Smooth muscle cell (in vitro differentiated cells): Measurements from ENCODE around the gene FAM181B. TPM values are rescaled to one million over a fixed set of nuclear protein-coding genes. Genes with fewer than 3 reads are reported as not detected.

ENCODE experiments used
- DNase-seq: peaks from one replicate; lab custom pipeline; 2025; ENCODE audit not compliant: unreplicated experiment; lab: John Stamatoyannopoulos, UW
- H2AFZ ChIP-seq: fragments of 200-600 bp; sonication (generic); 2 replicates; pipeline ENCODE4 v1.6.0; 2016; ENCODE audit warnings: antibody characterized with exemption, low read depth, mild to moderate bottlenecking
- H3F3A ChIP-seq: fragments of 200-600 bp; sonication (generic); 2 replicates; pipeline ENCODE4 v1.6.0; 2017; ENCODE audit warnings: antibody characterized with exemption, low read depth
- H3K27ac ChIP-seq: fragments of 200-600 bp; sonication (generic); 2 replicates; pipeline ENCODE4 v1.5.1; 2016; ENCODE audit warnings: low read depth, mild to moderate bottlenecking
- H3K27me3 ChIP-seq: fragments of 200-600 bp; sonication (generic); 2 replicates; pipeline ENCODE4 v1.6.1; 2016; ENCODE audit warnings: low read depth, mild to moderate bottlenecking
- H3K36me3 ChIP-seq: fragments of 200-600 bp; sonication (generic); 2 replicates; pipeline ENCODE4 v1.5.1; 2016; ENCODE audit warnings: low read depth
- H3K4me1 ChIP-seq: fragments of 200-600 bp; sonication (generic); 2 replicates; pipeline ENCODE4 v1.5.1; 2016; ENCODE audit warnings: low read depth
- H3K4me2 ChIP-seq: fragments of 200-600 bp; sonication (generic); 2 replicates; pipeline ENCODE4 v1.6.0; 2016; ENCODE audit warnings: mild to moderate bottlenecking
- H3K4me3 ChIP-seq: fragments of 200-600 bp; sonication (generic); 2 replicates; pipeline ENCODE4 v1.5.1; 2016; ENCODE audit warnings: mild to moderate bottlenecking
- H3K79me2 ChIP-seq: fragments of 200-600 bp; sonication (generic); 2 replicates; pipeline ENCODE4 v1.6.0; 2016; ENCODE audit warnings: low read depth, mild to moderate bottlenecking
- H3K9ac ChIP-seq: fragments of 200-600 bp; sonication (generic); 2 replicates; pipeline ENCODE4 v1.6.0; 2016; ENCODE audit warnings: low read depth
- H3K9me3 ChIP-seq: fragments of 200-600 bp; sonication (generic); replicated peaks from 2 replicates; pipeline ENCODE4 v1.5.1; 2016; ENCODE audit warnings: low read depth
- H4K20me1 ChIP-seq: fragments of 200-600 bp; sonication (generic); 2 replicates; pipeline ENCODE4 v1.6.0; 2016; ENCODE audit warnings: low read depth
- WGBS: methylation state at CpG from one replicate; pipeline ENCODE4 v1.1.7; 2016; ENCODE audit warnings: low lambda C conversion rate; 5-methylcytosine and 5-hydroxymethylcytosine counted together
- polyA plus RNA-seq: library from polyadenylated mRNA; unstranded; fragments of >200 nt; fragmentation: Nextera tagmentation; extraction: Ambion mirVana; gene quantifications from 2 replicates; pipeline ENCODE4 v1.2.1, GENCODE V29; 2016
- total RNA-seq: library from RNA; depleted of rRNA; stranded (reverse); fragments of >200 nt; gene quantifications from 2 replicates; pipeline ENCODE4 v1.2.3, GENCODE V29; 2014
- TF ChIP-seq, protein P1 (sequence below): fragments of 200-600 bp; sonication (generic); IDR thresholded peaks from 2 replicates; pipeline ENCODE4 v1.5.1; 2017; ENCODE audit warnings: borderline replicate concordance, mild to moderate bottlenecking, antibody characterized with exemption; ENCODE audit not compliant: insufficient read depth, poor library complexity, severe bottlenecking

Gene FAM181B
- total and polyA plus RNA-seq, 2 experiments from 2014 or later = not detected

DNA sequence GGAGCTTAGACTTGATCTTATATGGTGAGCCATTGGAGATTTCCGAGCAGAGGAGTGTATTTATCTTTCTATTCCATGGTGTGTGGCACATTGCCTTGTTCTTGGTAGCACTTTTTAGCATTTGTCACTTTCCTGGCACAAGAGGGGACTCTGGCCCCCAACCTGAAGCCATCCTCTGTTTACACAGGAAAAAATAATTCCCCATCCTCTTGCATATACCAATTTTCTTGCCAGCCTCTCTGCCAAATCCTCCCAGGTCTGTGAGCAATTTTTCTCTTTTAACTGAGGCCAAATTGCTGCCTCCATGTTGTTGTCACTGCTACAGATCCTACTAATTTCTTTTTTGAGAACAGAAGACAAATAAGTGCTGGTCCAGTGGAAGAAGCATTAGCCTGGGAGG, 20.3 kb upstream of the FAM181B start:
- Histone ChIP-seq H3F3A (no peaks in the 10 kb centered on the region), H3K27ac (no peak overlapping the region), H3K27me3 (peaks cover 6% of the 10 kb centered on the region), H3K9me3 (no peaks in the 10 kb centered on the region), H2AFZ (no peak overlapping the region), H3K36me3 (no peaks in the 10 kb centered on the region), H3K4me2 (no peak overlapping the region), H3K79me2 (no peaks in the 10 kb centered on the region), H3K4me3 (no peak overlapping the region), H4K20me1 (no peaks in the 10 kb centered on the region), H3K4me1 (no peaks in the 10 kb centered on the region), H3K9ac (no peak overlapping the region)
- 92% methylated on average over 1 of the region's 1 CpG for WGBS
- no peak for DNase-seq
- TF ChIP-seq, protein P1, sequence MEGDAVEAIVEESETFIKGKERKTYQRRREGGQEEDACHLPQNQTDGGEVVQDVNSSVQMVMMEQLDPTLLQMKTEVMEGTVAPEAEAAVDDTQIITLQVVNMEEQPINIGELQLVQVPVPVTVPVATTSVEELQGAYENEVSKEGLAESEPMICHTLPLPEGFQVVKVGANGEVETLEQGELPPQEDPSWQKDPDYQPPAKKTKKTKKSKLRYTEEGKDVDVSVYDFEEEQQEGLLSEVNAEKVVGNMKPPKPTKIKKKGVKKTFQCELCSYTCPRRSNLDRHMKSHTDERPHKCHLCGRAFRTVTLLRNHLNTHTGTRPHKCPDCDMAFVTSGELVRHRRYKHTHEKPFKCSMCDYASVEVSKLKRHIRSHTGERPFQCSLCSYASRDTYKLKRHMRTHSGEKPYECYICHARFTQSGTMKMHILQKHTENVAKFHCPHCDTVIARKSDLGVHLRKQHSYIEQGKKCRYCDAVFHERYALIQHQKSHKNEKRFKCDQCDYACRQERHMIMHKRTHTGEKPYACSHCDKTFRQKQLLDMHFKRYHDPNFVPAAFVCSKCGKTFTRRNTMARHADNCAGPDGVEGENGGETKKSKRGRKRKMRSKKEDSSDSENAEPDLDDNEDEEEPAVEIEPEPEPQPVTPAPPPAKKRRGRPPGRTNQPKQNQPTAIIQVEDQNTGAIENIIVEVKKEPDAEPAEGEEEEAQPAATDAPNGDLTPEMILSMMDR = no peak

DNA sequence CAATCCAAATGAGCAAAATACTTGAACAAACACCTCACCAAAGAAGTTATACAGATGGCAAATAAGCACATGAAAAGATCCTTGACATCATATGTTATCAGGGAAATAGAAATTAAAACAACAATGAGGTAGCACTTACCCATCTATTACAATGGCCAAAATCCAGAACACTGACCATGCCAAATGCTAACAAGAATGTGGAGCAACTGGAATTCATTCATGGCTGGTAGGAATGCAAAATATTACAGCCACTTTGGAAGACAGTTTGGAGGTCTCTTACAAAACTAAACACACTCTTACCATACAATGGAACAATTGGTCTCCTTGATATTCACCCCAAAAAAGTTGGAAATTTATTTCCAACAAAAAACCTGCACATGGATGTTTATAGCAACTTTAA, 19.1 kb upstream of the FAM181B start:
- H3K9me3 ChIP-seq = no peaks in the 10 kb centered on the region
- TF ChIP-seq, protein P1 = no peak
- no peak overlapping the region for H2AFZ ChIP-seq
- H3K4me2 ChIP-seq = no peak overlapping the region
- no peaks in the 10 kb centered on the region for H4K20me1 ChIP-seq
- H3K79me2 ChIP-seq = no peaks in the 10 kb centered on the region
- no peaks in the 10 kb centered on the region for H3F3A ChIP-seq
- no peak for DNase-seq
- no peaks in the 10 kb centered on the region for H3K4me1 ChIP-seq
- H3K4me3 ChIP-seq = no peak overlapping the region
- H3K9ac ChIP-seq = no peak overlapping the region
- H3K27me3 ChIP-seq = peaks cover 6% of the 10 kb centered on the region
- no peak overlapping the region for H3K27ac ChIP-seq
- H3K36me3 ChIP-seq = no peaks in the 10 kb centered on the region

DNA sequence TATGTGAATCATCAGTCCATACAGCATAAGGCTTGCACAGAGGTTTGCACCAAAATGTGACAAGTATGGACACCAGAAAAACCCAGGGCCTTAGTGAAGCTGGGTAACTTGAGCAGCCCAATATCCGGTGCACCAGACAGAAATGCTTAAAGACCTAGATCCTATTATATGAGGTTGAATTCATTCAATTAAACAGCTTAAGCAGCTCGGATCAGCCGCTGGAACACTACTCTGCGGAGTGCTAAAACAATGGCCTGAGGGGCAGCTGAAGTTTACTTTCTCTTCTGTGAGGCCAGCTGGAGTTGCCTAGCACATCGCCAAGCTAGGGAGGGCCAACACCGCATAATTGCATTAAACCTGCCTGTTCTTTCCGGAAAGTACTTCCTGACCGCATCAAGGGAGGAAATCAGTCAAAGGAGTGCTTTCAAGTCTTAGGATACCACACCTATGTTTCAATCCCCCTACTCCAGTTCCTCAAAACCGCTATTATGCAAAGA, 17.0 kb upstream of the FAM181B start:
- Histone ChIP-seq H3K9me3 (no peaks in the 10 kb centered on the region), H3K4me1 (no peaks in the 10 kb centered on the region), H3K79me2 (no peaks in the 10 kb centered on the region), H3K4me3 (no peak overlapping the region), H3K4me2 (no peak overlapping the region), H3F3A (no peaks in the 10 kb centered on the region), H3K36me3 (no peaks in the 10 kb centered on the region), H3K27ac (no peak overlapping the region), H3K27me3 (no peaks in the 10 kb centered on the region), H3K9ac (no peak overlapping the region), H2AFZ (no peak overlapping the region), H4K20me1 (no peaks in the 10 kb centered on the region)
- 67% methylated on average over 9 of the region's 9 CpGs for WGBS
- no peak for DNase-seq
- TF ChIP-seq, protein P1 = no peak

DNA sequence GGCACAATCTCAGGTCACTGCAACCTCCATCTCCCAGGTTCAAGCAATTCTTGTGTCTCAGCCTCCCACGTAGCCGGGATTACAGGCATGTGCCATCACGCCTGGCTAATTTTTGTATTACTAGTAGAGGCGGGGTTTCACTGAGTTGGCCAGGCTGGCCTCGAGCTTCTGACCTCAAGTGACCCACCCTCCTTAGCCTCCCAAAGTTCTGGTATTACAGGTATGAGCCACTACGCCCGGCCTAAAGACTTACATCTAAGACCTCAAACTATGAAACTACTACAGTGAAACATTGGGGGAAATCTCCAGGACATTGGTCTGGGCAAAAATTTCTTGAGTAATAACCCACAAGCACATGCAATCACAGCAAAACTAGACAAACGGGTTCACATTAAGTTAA, 13.8 kb upstream of the FAM181B start:
- H3K36me3 ChIP-seq = no peaks in the 10 kb centered on the region
- TF ChIP-seq, protein P1 = no peak
- no peaks in the 10 kb centered on the region for H4K20me1 ChIP-seq
- H2AFZ ChIP-seq = no peak overlapping the region
- no peaks in the 10 kb centered on the region for H3K4me1 ChIP-seq
- H3F3A ChIP-seq = no peaks in the 10 kb centered on the region
- H3K4me3 ChIP-seq = no peak overlapping the region
- H3K27ac ChIP-seq = no peak overlapping the region
- H3K9me3 ChIP-seq = no peaks in the 10 kb centered on the region
- no peak for DNase-seq
- H3K9ac ChIP-seq = no peak overlapping the region
- peaks cover 21% of the 10 kb centered on the region for H3K27me3 ChIP-seq
- no peaks in the 10 kb centered on the region for H3K79me2 ChIP-seq
- WGBS = 68% methylated on average over 8 of the region's 8 CpGs
- no peak overlapping the region for H3K4me2 ChIP-seq
